HL-60/S4 treated with phorbol 12-myristate 13-acetate at 8.2 ng/mL for 4 days and 3 days (cell line): ENCODE results near the gene DUSP8.
"Not testable (repeated sequence)": the region's sequence is repeated elsewhere in the genome, so short reads cannot be mapped to it uniquely, and the experiment has no call there.

Source experiments
- in situ Hi-C: fragments of 300-500 bp; cut with MboI; formaldehyde crosslinking; loops from 2 replicates; pipeline ENCODE4 v1.15.0; 2022; ENCODE audit warnings: low sequenced_read_pairs

DUSP8 gene, protein sequence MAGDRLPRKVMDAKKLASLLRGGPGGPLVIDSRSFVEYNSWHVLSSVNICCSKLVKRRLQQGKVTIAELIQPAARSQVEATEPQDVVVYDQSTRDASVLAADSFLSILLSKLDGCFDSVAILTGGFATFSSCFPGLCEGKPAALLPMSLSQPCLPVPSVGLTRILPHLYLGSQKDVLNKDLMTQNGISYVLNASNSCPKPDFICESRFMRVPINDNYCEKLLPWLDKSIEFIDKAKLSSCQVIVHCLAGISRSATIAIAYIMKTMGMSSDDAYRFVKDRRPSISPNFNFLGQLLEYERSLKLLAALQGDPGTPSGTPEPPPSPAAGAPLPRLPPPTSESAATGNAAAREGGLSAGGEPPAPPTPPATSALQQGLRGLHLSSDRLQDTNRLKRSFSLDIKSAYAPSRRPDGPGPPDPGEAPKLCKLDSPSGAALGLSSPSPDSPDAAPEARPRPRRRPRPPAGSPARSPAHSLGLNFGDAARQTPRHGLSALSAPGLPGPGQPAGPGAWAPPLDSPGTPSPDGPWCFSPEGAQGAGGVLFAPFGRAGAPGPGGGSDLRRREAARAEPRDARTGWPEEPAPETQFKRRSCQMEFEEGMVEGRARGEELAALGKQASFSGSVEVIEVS

DNA sequence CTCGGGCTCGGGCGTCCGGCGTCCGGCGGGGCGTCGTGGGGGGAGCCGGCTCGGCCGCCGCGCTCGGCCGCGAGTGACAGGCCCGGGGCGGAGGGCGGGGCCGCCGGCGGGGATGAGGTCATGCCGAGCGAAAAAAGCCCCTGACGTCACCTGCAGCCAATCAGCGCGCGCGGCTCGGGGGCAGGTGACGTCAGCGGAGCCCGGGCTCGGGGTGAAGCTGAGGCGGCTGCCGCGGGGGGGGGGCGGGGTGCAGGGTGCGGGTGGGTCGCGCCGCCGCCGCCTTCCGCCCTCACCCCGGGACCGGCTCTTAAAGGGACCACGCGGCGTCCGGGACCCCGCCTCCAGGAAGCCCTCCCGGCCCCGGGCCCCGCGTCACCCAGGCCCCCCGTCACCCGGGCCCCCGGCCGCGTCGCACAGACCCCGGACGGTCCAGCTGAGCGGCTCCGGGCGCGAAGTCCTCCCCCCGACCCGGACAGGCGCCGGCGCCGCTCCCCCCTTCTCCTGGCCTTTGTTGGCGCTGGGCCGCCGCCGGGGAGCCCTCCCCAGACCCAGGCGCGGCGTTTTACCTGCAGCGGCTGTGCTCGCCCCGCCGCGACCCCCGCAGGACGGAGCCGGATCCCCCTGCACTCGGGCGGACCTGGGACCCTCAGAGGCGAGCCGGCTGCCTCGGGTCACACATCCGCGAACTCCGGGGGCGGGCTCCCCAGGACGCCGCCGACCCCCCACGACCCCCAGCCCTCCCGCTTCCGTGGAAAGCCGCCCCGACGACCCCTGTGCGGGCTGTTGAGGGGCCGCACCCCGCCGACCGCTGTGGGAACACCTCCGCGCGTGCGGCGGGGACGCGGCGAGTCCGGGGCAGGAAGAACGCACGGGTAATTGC, at the start of gene DUSP8:
Gene DUSP8 (minus strand): TSS at position 75 of the 880 bp plus-strand sequence. CDS start 6,445 bp downstream, outside the sequence.
- in situ Hi-C loops, result no loop called here

DNA sequence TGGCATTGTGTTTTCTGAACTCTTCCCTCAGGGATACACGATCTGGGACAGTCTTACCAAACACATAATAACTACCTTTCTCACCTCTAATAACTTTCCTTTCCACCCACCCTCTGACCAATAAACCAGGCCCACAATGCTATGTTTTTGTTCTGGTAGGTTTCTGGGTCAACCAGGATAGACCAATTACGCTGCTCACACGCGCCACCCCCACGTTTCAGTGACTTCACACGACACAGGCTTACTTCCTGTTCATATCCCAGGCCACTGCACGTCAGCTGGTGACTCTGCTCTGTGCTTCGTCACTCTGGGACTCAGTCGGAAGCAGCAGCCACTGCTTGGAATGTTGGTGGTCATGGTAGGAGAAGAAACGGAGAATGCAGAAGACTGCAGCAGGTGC, 47.4 kb upstream of the DUSP8 start:
- in situ Hi-C loops, result no loop called here

DNA sequence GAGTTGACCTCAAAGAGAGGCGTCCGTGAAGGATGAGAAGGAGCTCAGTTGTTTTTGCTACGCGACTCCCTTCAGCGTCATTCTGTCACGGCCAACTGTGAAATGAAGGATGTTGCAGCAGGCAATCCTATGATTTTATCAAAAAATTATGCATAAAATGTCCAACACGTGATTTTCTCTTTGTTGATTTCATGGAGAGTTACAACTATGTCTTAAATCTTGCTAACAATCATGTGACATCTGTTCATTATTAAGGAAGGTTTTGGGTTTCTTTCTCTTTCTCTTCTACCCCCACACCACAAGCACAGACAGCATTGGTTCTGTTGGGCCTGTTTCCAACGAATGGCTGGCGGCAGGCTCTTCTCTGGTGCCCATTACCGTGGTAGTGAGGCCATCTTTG, 46.2 kb upstream of the DUSP8 start:
- in situ Hi-C loops, result no loop called here

DNA sequence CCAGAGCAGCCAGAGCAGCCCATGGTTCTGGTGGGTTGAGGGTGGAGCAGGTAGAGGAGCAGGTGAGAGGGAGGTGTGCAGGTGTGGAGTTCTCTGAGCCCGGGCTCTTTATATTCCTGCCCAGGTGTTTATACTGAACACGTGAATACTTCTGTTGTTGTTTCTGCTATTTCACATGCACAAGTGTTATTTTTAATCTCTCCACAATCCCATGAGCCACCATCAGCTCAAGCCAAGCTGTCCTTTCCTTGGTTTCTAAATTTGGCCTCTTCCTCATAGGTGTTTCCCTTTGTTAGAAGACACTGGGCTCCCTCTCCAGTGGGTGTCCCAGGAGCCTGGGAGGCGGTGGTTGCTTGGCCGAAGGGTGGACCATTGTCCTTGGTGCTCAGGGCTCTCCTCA, 36.3 kb upstream of the DUSP8 start, which contains the start of gene KRTAP5-3:
Gene KRTAP5-3 (minus strand): TSS at position 101 of the 400 bp plus-strand sequence. CDS start 78 bp downstream, at position 23.
- in situ Hi-C loops, result no loop called here

- in situ Hi-C loops, result not testable (repeated sequence)
Measured at GRCh38 chr11:1607901-1608300, 35.8 kb upstream of the DUSP8 start.

DNA sequence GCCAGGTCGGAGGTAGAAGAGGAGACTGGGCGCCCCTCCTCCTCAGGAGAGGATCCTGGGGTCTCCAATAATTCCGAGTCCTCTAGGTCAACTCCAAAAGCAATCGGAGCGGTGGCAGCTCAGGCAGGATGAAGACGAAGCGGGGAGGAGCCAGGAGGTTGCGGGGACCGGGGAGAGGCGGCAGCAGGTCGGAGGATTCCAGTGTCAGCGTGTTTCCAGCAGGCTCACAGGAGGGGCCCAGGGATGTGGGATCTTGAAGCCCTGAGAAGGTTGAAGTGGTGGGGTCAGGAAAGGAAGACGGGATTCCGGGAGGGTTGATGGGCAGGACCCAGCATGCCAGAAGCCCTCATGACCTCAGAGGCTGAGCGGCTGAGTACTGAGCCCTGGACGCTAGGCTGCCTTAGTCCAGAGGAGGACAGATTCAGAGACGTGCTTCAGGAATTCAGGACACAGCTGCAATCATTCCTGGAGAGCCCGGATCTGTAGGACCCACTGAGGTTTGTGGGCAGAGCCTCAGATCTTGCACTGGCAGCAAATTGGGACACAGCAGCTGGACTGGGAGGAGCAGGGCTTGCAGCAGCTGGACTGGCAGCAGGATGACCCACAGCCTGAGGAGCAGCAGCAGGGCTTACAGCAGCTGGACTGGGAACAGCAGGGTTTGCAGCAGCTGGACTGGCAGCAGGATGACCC, 35.2 kb upstream of the DUSP8 start:
- in situ Hi-C loops, result not testable (repeated sequence)

GRCh38 chr11:1605923-1606322, 33.9 kb upstream of the DUSP8 start:
- in situ Hi-C loops, result not testable (repeated sequence)

- in situ Hi-C loops, result no loop called here
Measured at GRCh38 chr11:1604711-1605110, 32.6 kb upstream of the DUSP8 start.

GRCh38 chr11:1604181-1604580, 32.1 kb upstream of the DUSP8 start:
- in situ Hi-C loops, result no loop called here

DNA sequence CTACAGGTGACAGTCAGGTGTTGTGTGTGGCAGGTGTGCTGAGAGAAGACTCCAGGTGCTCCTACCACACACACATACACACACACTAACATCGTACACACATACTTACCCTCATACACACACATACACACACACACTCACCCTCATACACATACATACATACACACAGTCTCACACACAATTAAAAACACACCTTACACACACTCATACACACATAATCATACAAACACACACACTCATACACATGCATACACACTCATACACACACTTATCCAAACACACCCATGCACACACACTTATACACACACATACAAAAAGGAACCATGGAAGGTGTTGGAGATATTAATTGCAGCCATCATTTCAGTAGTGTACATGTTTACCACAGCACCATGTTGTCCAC, 31.6 kb upstream of the DUSP8 start:
- in situ Hi-C loops, result no loop called here

DNA sequence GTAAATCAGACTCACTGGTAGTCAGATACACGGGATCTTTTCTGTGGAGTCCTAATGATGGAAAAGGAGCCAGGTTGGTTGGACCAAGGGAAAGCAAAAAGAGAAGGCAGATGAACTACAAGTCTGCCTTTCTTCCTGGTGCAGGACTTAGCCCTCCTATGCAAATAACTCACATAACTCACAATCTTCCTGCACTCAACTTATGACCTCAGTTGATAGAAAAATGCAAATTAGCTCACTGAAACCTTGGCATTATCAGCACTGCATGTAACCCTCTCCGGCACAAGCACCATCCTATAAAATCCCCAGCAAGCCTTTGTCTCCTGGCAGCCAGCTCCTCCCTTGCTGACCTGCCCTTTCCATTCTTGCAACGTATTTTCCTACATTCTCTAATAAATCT, 29.6 kb upstream of the DUSP8 start:
- in situ Hi-C loops, result not testable (repeated sequence)

- in situ Hi-C loops, result no loop called here
Measured at GRCh38 chr11:1600626-1601025, 28.6 kb upstream of the DUSP8 start.

DNA sequence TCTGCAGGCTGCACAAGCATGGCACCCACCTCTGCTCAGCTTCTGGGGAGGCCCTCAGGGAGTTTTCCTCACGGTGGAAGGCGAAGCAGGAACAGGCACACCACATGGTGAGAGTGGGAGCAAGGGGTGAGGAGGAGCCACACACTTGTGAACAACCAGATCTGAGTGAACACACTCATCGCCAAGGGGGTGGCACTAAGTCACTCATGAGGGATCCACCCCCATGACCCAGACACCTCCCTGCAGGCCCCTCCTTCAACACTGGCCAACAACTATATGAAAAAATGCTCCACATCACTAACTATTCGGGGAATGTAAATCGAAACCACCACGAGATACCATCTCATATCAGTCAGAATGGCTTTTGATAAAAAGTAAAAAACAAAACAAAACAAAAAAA, 26.7 kb upstream of the DUSP8 start:
- in situ Hi-C loops, result no loop called here

- in situ Hi-C loops, result not testable (repeated sequence)
Measured at GRCh38 chr11:1598406-1598805, 26.3 kb upstream of the DUSP8 start.

- in situ Hi-C loops, result no loop called here
Measured at GRCh38 chr11:1597994-1598380, 25.9 kb upstream of the DUSP8 start, which contains the start of gene KRTAP5-2. TSS of gene KRTAP5-2 (minus strand) at chr11:1598294. CDS start at chr11:1598250, 44 bp downstream.

- in situ Hi-C loops, result no loop called here
Measured at GRCh38 chr11:1597331-1597993, 25.4 kb upstream of the DUSP8 start.

DNA sequence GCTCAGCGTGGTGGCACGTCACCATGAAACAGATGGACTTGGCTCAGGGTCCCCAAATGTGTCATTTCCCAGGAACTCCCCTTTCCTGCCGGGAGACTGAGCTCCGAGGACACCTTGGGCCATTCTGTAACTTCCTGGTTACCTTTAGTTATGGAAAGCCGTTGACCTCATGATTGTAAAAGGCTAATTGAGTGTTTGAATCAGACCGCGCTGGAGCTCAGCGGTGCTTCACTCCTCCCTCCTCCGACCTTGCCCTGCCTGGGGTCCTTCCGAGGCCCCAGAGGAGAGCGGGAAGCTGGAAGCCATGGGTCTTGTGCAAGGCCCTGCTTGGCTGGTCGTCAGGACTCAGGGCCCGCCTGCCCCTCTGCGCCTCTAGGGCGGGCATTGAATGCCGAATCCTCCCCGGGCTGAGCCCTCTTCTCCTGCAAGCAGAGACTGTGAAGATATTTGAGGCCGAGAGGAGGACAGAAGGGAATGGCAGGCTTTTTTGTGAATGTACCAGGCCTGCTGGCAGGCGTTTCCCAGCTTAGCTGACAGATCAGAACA, 24.6 kb upstream of the DUSP8 start:
- in situ Hi-C loops, result not testable (repeated sequence)

- in situ Hi-C loops, result not testable (repeated sequence)
Measured at GRCh38 chr11:1595994-1596575, 24.0 kb upstream of the DUSP8 start.

- in situ Hi-C loops, result no loop called here
Measured at GRCh38 chr11:1592628-1593027, 20.6 kb upstream of the DUSP8 start.
